ENCODE results near the gene RAB24. TPM values are rescaled to one million over a fixed set of nuclear protein-coding genes. Genes with fewer than 3 reads are reported as not detected.

RAB24 gene
- total RNA-seq, 1 experiment from 2014 or later = 40.3 TPM

DNA sequence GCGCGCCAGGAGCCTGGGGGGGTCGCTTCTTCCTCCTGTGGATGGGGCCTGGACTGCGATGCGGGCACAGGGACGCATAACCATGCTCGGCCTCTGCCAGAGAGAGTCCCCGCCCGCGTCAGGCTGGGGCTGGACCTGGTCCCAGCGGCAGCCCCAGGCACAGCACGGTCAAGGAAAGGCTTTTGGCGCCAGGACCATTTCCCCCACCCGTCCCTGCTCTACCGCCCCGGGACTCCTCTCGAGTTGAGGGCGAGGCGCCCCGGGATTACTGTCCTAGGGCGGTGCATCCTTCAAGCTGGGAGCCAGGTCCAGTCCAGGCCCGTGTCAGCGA lies 7.8 kb upstream of the RAB24 start:
- no peaks in the 10 kb centered on the region for H3F3A ChIP-seq (ENCODE audit: low read length, unreplicated experiment)
- peak overlapping the region; percentile 76 for H3K4me3 ChIP-seq (ENCODE audit: low read length)
- H3K27ac ChIP-seq (ENCODE audit: low read length) = peak overlapping the region; percentile 95; the same call in 1 of the 2 replicates
- ATAC-seq (peak; percentile 11), DNase-seq (peak; percentile 34)
- intact Hi-C loops (cut with micrococcal nuclease) = no loop called here
- no peaks in the 10 kb centered on the region for H3K27me3 ChIP-seq (ENCODE audit: low read length)
- H4K20me1 ChIP-seq (ENCODE audit: low read length) = no peaks in the 10 kb centered on the region; the same call in 1 of the 2 replicates
- H3K4me2 ChIP-seq (ENCODE audit: low read length) = peak overlapping the region; percentile 78
- peak overlapping the region; percentile 96 for H2AFZ ChIP-seq (ENCODE audit: low read length)
- POLR2A ChIA-PET (ENCODE audit: unreplicated experiment) = no interaction called here
- H3K9me2 ChIP-seq (replicated peaks; ENCODE audit: low read length) = no peaks in the 10 kb centered on the region
- peaks cover 10% of the 10 kb centered on the region; the same call in 1 of the 2 replicates for H3K36me3 ChIP-seq (ENCODE audit: low read depth, low read length)
- H3K9ac ChIP-seq (ENCODE audit: low read length) = peak overlapping the region; percentile 97
- TF ChIP-seq EZH2phosphoT487 (IDR thresholded peaks at IDR 0.05; ENCODE audit: borderline replicate concordance, low read length) (no peak), EZH2 (IDR thresholded peaks at IDR 0.05; ENCODE audit: low read length, unreplicated experiment) (no peak), CTCF (conservative IDR thresholded peaks at IDR 0.05; ENCODE audit: low read depth, low read length) (no peak)
- no peaks in the 10 kb centered on the region for H3K9me3 ChIP-seq (ENCODE audit: low read length)
- no TSS peak for BruUV-seq (replicated peaks)
- H3K4me1 ChIP-seq (ENCODE audit: insufficient read depth, low read length) = peaks cover 22% of the 10 kb centered on the region
- CTCF ChIA-PET = interaction anchor here (1.9 kb wide), 1 partner anchor 10 kb away, joined by 8 read pairs; no protein-coding TSS in a partner anchor
- H3K79me2 ChIP-seq (ENCODE audit: low read length) = peaks cover 34% of the 10 kb centered on the region

DNA sequence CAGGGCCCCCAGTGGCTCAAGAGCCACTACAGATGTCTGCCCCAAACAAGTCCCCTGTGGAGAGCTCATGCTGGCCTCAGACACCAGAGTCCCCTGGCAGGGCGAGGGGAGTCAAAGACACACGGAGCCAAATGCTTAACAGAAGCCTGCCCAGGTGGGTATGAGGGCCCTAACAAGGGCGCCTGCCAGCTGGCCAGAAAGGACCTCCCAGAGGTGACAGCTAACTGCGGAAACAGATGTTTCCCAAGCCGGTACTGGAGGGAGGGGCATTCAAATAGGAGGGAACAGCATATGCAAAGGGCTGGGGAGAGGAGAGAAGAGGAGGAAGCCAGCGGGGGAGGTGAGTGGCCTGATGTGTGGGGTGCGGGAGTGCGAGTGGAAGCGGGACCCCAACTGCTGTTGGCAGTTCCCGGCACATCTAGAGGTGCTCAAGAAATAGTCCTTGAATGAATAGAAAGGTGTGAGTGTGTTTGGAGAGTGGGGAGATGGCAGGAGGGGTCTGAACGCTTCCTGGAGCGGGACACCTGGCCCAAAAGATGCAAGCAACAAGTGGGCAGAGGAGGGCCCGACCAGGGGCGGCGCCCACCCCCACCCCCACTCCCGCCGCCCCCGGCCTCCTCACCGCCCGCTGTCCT lies 7.4 kb upstream of the RAB24 start:
- no peak overlapping the region for H2AFZ ChIP-seq (ENCODE audit: low read length)
- no TSS peak for BruUV-seq (replicated peaks)
- intact Hi-C loops (cut with micrococcal nuclease) = no loop called here
- H3F3A ChIP-seq (ENCODE audit: low read length, unreplicated experiment) = no peaks in the 10 kb centered on the region
- H3K79me2 ChIP-seq (ENCODE audit: low read length) = peaks cover 38% of the 10 kb centered on the region
- peak overlapping the region; percentile 78 for H3K4me2 ChIP-seq (ENCODE audit: low read length)
- peaks cover 3% of the 10 kb centered on the region for H4K20me1 ChIP-seq (ENCODE audit: low read length)
- H3K36me3 ChIP-seq (ENCODE audit: low read depth, low read length) = peaks cover 13% of the 10 kb centered on the region; the same call in 1 of the 2 replicates
- ATAC-seq (no peak), DNase-seq (peak; percentile 37)
- no peak for TF ChIP-seq EZH2 (IDR thresholded peaks at IDR 0.05; ENCODE audit: low read length, unreplicated experiment)
- H3K27me3 ChIP-seq (ENCODE audit: low read length) = no peaks in the 10 kb centered on the region
- H3K4me3 ChIP-seq (ENCODE audit: low read length) = peak overlapping the region; percentile 76
- H3K27ac ChIP-seq (ENCODE audit: low read length) = no peak overlapping the region
- POLR2A ChIA-PET (ENCODE audit: unreplicated experiment) = no interaction called here
- H3K9me2 ChIP-seq (replicated peaks; ENCODE audit: low read length) = no peaks in the 10 kb centered on the region
- CTCF ChIA-PET = interaction anchor here (1.2 to 1.9 kb wide), 2 partner anchors 9 to 38 kb away, joined by 4 to 8 read pairs; no protein-coding TSS in a partner anchor
- no peaks in the 10 kb centered on the region for H3K9me3 ChIP-seq (ENCODE audit: low read length)
- H3K4me1 ChIP-seq (ENCODE audit: insufficient read depth, low read length) = peaks cover 26% of the 10 kb centered on the region
- H3K9ac ChIP-seq (ENCODE audit: low read length) = peak overlapping the region; percentile 97

DNA sequence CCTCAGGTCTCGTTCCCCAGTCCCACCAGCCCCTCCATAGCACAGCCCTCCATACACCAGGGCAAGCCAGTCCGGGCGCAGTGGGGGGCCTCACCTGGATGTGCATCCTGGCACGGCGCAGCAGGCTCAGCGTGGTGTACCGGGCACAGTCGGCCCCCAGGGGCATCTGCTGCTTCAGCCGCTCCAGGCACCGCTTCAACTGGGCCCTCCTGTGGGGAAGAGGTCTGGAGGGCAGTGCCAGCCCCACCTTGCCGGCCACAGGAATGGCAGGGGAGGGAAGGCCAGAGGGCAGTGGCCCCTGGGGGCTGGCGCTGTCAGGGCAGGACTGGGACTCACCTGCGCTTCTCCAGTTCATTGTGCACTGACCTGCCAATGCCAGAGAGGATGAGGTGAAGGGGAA lies 6.8 kb upstream of the RAB24 start:
- Histone ChIP-seq H3K4me1 (ENCODE audit: insufficient read depth, low read length) (peaks cover 31% of the 10 kb centered on the region), H3K4me3 (ENCODE audit: low read length) (peak overlapping the region; percentile 76), H3K9ac (ENCODE audit: low read length) (no peak overlapping the region), H3K27ac (ENCODE audit: low read length) (no peak overlapping the region), H3K9me3 (ENCODE audit: low read length) (no peaks in the 10 kb centered on the region), H3K9me2 (replicated peaks; ENCODE audit: low read length) (no peaks in the 10 kb centered on the region), H3K79me2 (ENCODE audit: low read length) (peaks cover 44% of the 10 kb centered on the region), H3K27me3 (ENCODE audit: low read length) (no peaks in the 10 kb centered on the region), H4K20me1 (ENCODE audit: low read length) (peaks cover 9% of the 10 kb centered on the region), H2AFZ (ENCODE audit: low read length) (no peak overlapping the region), H3K4me2 (ENCODE audit: low read length) (peak overlapping the region; percentile 78), H3F3A (ENCODE audit: low read length, unreplicated experiment) (no peaks in the 10 kb centered on the region), H3K36me3 (ENCODE audit: low read depth, low read length) (peaks cover 17% of the 10 kb centered on the region; the same call in 1 of the 2 replicates)
- intact Hi-C loops (cut with micrococcal nuclease) = no loop called here
- TF ChIP-seq CTCF (conservative IDR thresholded peaks at IDR 0.05; ENCODE audit: low read depth, low read length) = no peak
- no peak for TF ChIP-seq EZH2phosphoT487 (IDR thresholded peaks at IDR 0.05; ENCODE audit: borderline replicate concordance, low read length)
- no peak for TF ChIP-seq EZH2 (IDR thresholded peaks at IDR 0.05; ENCODE audit: low read length, unreplicated experiment)
- no peak for DNase-seq
- CTCF ChIA-PET = interaction anchor here (0.6 to 1.9 kb wide), 7 partner anchors 9 to 159 kb away, joined by 3 to 9 read pairs (median 5); no protein-coding TSS in a partner anchor
- no peak for ATAC-seq
- no TSS peak for BruUV-seq (replicated peaks)
- POLR2A ChIA-PET (ENCODE audit: unreplicated experiment) = no interaction called here

Measured in PC-3 (cell line).